ENCODE measurements around the gene ACTR6. TPM values are rescaled to one million over a fixed set of nuclear protein-coding genes. Genes with fewer than 3 reads are reported as not detected.
A peak's percentile ranks its signal among the peaks of the same experiment; 100 is the strongest.

The ACTR6 gene
- total and polyA plus RNA-seq, 2 of the 4 experiments (the other 2 are of a cell fraction): 9.7 to 10.2 TPM

DNA sequence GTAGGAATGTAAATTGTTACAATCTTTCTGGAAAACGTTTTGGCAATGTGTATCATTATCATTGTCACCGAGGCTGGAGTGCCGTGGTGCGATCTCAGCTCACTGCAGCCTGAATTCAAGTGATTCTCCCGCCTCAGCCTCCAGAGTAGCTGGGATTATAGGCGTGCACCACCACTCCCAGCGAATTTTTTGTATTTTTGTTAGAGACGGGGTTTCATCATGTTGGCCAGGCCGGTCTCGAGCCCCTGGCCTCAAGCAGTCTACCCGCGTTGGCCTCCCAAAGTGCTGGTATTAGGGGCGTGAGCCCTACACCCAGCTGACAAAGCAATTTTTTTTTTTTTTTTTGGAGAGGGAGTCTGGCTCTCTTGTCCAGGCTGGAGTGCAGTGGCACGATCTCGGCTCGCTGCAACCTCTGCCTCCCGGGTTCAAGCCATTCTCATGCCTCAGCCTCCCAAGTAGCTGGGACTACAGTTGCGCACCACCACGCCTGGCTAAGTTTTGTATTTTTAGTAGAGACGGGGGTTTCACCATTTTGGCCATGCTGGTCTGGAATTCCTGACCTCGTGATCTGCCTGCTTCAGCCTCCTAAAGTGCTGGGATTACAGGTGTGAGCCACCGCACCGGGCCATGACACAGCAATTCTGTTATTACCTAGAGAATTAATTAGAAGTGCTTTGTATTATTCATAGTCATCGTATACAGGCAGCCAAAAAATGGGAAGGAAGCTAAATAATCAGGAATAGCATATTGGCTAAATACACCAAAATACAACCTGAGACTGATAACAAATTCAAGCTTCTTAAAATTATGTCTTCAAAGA lies 1.2 kb downstream of the ACTR6 start:
- WGBS, 2 experiments (ENCODE audit: extremely low coverage in 2 of 2, insufficient read length in 1 of 2): 78% methylated on average over 9 of the region's 24 CpGs; no CpG with 5 or more reads in 1 of the 2 experiments
- no peak overlapping the region for H3K18ac ChIP-seq (ENCODE audit: low read depth, low read length)
- no peak overlapping the region for H3K14ac ChIP-seq (replicated peaks; ENCODE audit: low read depth, low read length)
- H2AK5ac ChIP-seq (ENCODE audit: low read depth, low read length): no peak overlapping the region
- peak overlapping the region; percentile 38; the same call in 1 of the 2 replicates for H3K27ac ChIP-seq (ENCODE audit: insufficient read depth, low read length)
- no peak overlapping the region for H4K5ac ChIP-seq (ENCODE audit: low read depth, low read length)
- H2AK9ac ChIP-seq (replicated peaks; ENCODE audit: low read depth, low read length, poor library complexity): no peak overlapping the region
- ATAC-seq (ENCODE audit: low read depth) (no peak), DNase-seq (no peak)
- H3K23ac ChIP-seq (ENCODE audit: low read depth, low read length): no peak overlapping the region
- H3K9me3 ChIP-seq (ENCODE audit: control insufficient read depth, insufficient read depth, low read length): no peaks in the 10 kb centered on the region
- no peak overlapping the region for H2BK120ac ChIP-seq (ENCODE audit: low read depth, low read length)
- H3K4ac ChIP-seq (ENCODE audit: low read depth, low read length): no peak overlapping the region
- peaks cover 4% of the 10 kb centered on the region; the same call in 1 of the 2 replicates for H3K36me3 ChIP-seq (ENCODE audit: control insufficient read depth, insufficient read depth, low read length)
- peak overlapping the region; percentile 78 for H3K4me3 ChIP-seq (ENCODE audit: insufficient read depth, low read depth, low read length)
- no TSS peak for BruUV-seq (replicated peaks)
- H2BK15ac ChIP-seq (ENCODE audit: low read depth, low read length): no peak overlapping the region
- H3K56ac ChIP-seq (ENCODE audit: extremely low read depth, insufficient read depth, low read length): no peak overlapping the region
- H3K9ac ChIP-seq (ENCODE audit: low read depth, low read length): peak overlapping the region; percentile 52; the same call in 1 of the 2 replicates
- no peak overlapping the region for H4K91ac ChIP-seq (ENCODE audit: insufficient read depth, low read depth, low read length)
- CTCF ChIA-PET: interaction anchor here (0.5 to 1.2 kb wide), 3 partner anchors 110 to 144 kb away, joined by 3 to 5 read pairs (median 5); no protein-coding TSS in a partner anchor
- TF ChIP-seq RFX5 (IDR thresholded peaks at IDR 0.05; ENCODE audit: low read depth, low read length) (no peak), NFE2L2 (IDR thresholded peaks at IDR 0.05; ENCODE audit: low read depth, low read length) (peak; percentile 34; the same call in 1 of the 2 replicates)
- peak overlapping the region; percentile 84 for H3K4me2 ChIP-seq (ENCODE audit: low read depth, low read length)
- H3K79me1 ChIP-seq (ENCODE audit: low read depth in 1 of 2, low read length in 2 of 2): peaks cover 0 to 19% of the 10 kb centered on the region in 2 experiments; a peak in 2 of 4 replicates
- H2BK20ac ChIP-seq (ENCODE audit: low read depth, low read length): no peak overlapping the region
- no peaks in the 10 kb centered on the region; the same call in 1 of the 2 replicates for H3K9me1 ChIP-seq (ENCODE audit: insufficient read depth, low read length)
- no peak overlapping the region for H2BK5ac ChIP-seq (ENCODE audit: low read depth, low read length, poor library complexity, severe bottlenecking)
- H2AFZ ChIP-seq (replicated peaks; ENCODE audit: low read length, poor library complexity): no peak overlapping the region
- H3K4me1 ChIP-seq (ENCODE audit: control insufficient read depth, insufficient read depth, low read length): peaks cover 2% of the 10 kb centered on the region; the same call in 1 of the 2 replicates
- dilution Hi-C loops (cut with HindIII; ENCODE audit: low sequenced_read_pairs, unreplicated experiment): no loop called here
- peak overlapping the region in 1 of 2 experiments; percentile 55; a peak in 1 of 4 replicates for H4K8ac ChIP-seq (ENCODE audit: low read depth in 2 of 2, low read length in 2 of 2)
- in situ Hi-C loops (cut with MboI; ENCODE audit: low sequenced_read_pairs): no loop called here
- no peaks in the 10 kb centered on the region for H3K27me3 ChIP-seq (ENCODE audit: control insufficient read depth, insufficient read depth, low read length)
- intact Hi-C loops (cut with micrococcal nuclease): loop anchor here (2.0 to 10.0 kb wide), 3 partner anchors 47 to 387 kb away; partner anchors contain the start of gene BLTP3B
- POLR2A ChIA-PET (ENCODE audit: unreplicated experiment): interaction anchor here (0.6 kb wide), 1 partner anchor 78 kb away, joined by 12 read pairs; no protein-coding TSS in a partner anchor
- no peaks in the 10 kb centered on the region for H4K20me1 ChIP-seq (ENCODE audit: insufficient read depth, low read length)

Measured in IMR-90 (cell line).